Prostate gland (tissue), 2 donors: ENCODE measurements around the gene ZNF165. TPM values are rescaled to one million over a fixed set of nuclear protein-coding genes. Genes with fewer than 3 reads are reported as not detected.
A peak's percentile ranks its signal among the peaks of the same experiment; 100 is the strongest.
"Not testable (repeated sequence)": the region's sequence is repeated elsewhere in the genome, so short reads cannot be mapped to it uniquely, and the experiment has no call there.

Source experiments
- DNase-seq: peaks from one replicate; pipeline ENCODE4 v3.0.0-alpha.2; 2019; ENCODE audit warnings: low spot score
- H3K27ac ChIP-seq, 2 donors: fragments of 200-600 bp; sonication (generic); 2 replicates each; pipeline ENCODE4 v1.5.1; 2017 to 2019
- H3K27me3 ChIP-seq: fragments of 200-600 bp; sonication (generic); replicated peaks from 2 replicates; pipeline ENCODE4 v1.5.1; 2019; ENCODE audit not compliant: insufficient read depth
- H3K36me3 ChIP-seq, 2 donors: fragments of 200-600 bp; sonication (generic); 1 replicate in 1 of 2; 2 replicates in 1 of 2; pipeline versions ENCODE4 v1.5.1 to v1.8.1; 2017 to 2019
- H3K4me1 ChIP-seq: fragments of 200-600 bp; sonication (generic); replicated peaks from 2 replicates; pipeline ENCODE4 v1.5.1; 2019
- H3K4me3 ChIP-seq, 2 donors: fragments of 200-600 bp; sonication (generic); 2 replicates each; pipeline ENCODE4 v1.5.1; 2017 to 2019
- H3K9me3 ChIP-seq: fragments of 200-600 bp; sonication (generic); 2 replicates; pipeline ENCODE4 v1.5.1; 2017
- CTCF ChIP-seq, 4 experiments: fragments of 200-600 bp in 2 of 4; fragments of 450-650 bp in 2 of 4; sonication (generic) in 2 of 4; IDR thresholded peaks; 1 replicate in 3 of 4; 2 replicates in 1 of 4; pipeline ENCODE4 v1.5.1; 2016 to 2019; ENCODE audit warnings: antibody characterized with exemption in 4 of 4, mild to moderate bottlenecking in 2 of 4, moderate library complexity in 2 of 4
- POLR2A ChIP-seq: fragments of 450-650 bp; IDR thresholded peaks from one replicate; pipeline ENCODE4 v1.6.1; 2016; ENCODE audit warnings: antibody characterized with exemption, mild to moderate bottlenecking
- POLR2AphosphoS5 ChIP-seq: sonication (generic); formaldehyde crosslinking; IDR thresholded peaks from one replicate; pipeline ENCODE4 v1.6.1; 2017; ENCODE audit warnings: antibody characterized with exemption
- WGBS: methylation state at CpG from one replicate; pipeline ENCODE4 v1.1.5; 2018; 5-methylcytosine and 5-hydroxymethylcytosine counted together
- intact Hi-C: fragments of 100-400 bp; cut with DNase I; formaldehyde crosslinking; loops from one replicate; pipeline ENCODE4 v1.14.2; 2022
- total RNA-seq, 2 donors: library from RNA; depleted of rRNA; stranded (reverse); fragments of >200 nt; gene quantifications; one replicate each; pipeline ENCODE4 v1.1.0, GENCODE V29; 2016

Gene ZNF165
- total RNA-seq, 2 donors from 2014 or later = 1.3 to 1.8 TPM

GRCh38 chr6:28090917-28091586 lies 10.7 kb downstream of the ZNF165 start:
- H3K4me3 ChIP-seq = no peak overlapping the region
- intact Hi-C loops = no loop called here
- H3K27me3 ChIP-seq = no peaks in the 10 kb centered on the region
- no peak for DNase-seq
- WGBS = 37% methylated on average over 28 of the region's 33 CpGs
- TF ChIP-seq POLR2AphosphoS5 = no peak
- TF ChIP-seq CTCF (IDR thresholded peaks at IDR 0.05) = no peak
- TF ChIP-seq POLR2A = no peak
- peaks cover 0 to 4% of the 10 kb centered on the region in 2 donors for H3K36me3 ChIP-seq
- no peaks in the 10 kb centered on the region for H3K9me3 ChIP-seq
- no peak overlapping the region for H3K27ac ChIP-seq
- H3K4me1 ChIP-seq = no peaks in the 10 kb centered on the region

GRCh38 chr6:28102222-28102621 lies 21.9 kb downstream of the ZNF165 start:
- H3K27me3 ChIP-seq, H3K4me3 ChIP-seq, H3K27ac ChIP-seq, H3K9me3 ChIP-seq, intact Hi-C loops, H3K4me1 ChIP-seq, DNase-seq, H3K36me3 ChIP-seq: not testable (repeated sequence)
- WGBS = 76% methylated on average over 7 of the region's 7 CpGs

- DNase-seq, H3K27me3 ChIP-seq, intact Hi-C loops, H3K36me3 ChIP-seq, H3K4me3 ChIP-seq, H3K27ac ChIP-seq, H3K4me1 ChIP-seq, H3K9me3 ChIP-seq: not testable (repeated sequence)
These were observed 22.3 kb downstream of the ZNF165 start for GRCh38 chr6:28102699-28103098.

- 1% methylated on average over 37 of the region's 54 CpGs for WGBS
- no peaks in the 10 kb centered on the region for H3K36me3 ChIP-seq
- H3K9me3 ChIP-seq = no peaks in the 10 kb centered on the region
- DNase-seq = peak; percentile 75
- no peaks in the 10 kb centered on the region for H3K4me1 ChIP-seq
- H3K27me3 ChIP-seq = no peaks in the 10 kb centered on the region
- intact Hi-C loops = no loop called here
- TF ChIP-seq CTCF (IDR thresholded peaks at IDR 0.05) (peak; percentile 18 to 76 (median 40)), POLR2AphosphoS5 (peak; percentile 82), POLR2A (peak; percentile 66)
- peak overlapping the region; percentile 87 to 91 for H3K27ac ChIP-seq
- H3K4me3 ChIP-seq = peak overlapping the region; percentile 52 to 61
These were observed 24.2 kb downstream of the ZNF165 start for GRCh38 chr6:28104392-28105244.

- no peaks in the 10 kb centered on the region for H3K9me3 ChIP-seq
- intact Hi-C loops = no loop called here
- no peaks in the 10 kb centered on the region for H3K27me3 ChIP-seq
- 18% methylated on average over 5 of the region's 5 CpGs for WGBS
- DNase-seq = no peak
- no peaks in the 10 kb centered on the region for H3K4me1 ChIP-seq
- no peaks in the 10 kb centered on the region for H3K36me3 ChIP-seq
- no peak for TF ChIP-seq CTCF (IDR thresholded peaks at IDR 0.05)
- TF ChIP-seq POLR2A = no peak
- TF ChIP-seq POLR2AphosphoS5 = no peak
- peak overlapping the region; percentile 87 to 91 for H3K27ac ChIP-seq
- peak overlapping the region; percentile 52 to 61 for H3K4me3 ChIP-seq
These were observed 24.9 kb downstream of the ZNF165 start for GRCh38 chr6:28105245-28105639.
